Esophagus (tissue), 2 donors: ENCODE results near the gene GALNS. TPM values are rescaled to one million over a fixed set of nuclear protein-coding genes. Genes with fewer than 3 reads are reported as not detected.
"Not testable (repeated sequence)": the region's sequence is repeated elsewhere in the genome, so short reads cannot be mapped to it uniquely, and the experiment has no call there.

ENCODE experiments used
- H3K27ac ChIP-seq, 2 donors: one replicate each; pipeline ENCODE4 v1.5.1; 2013; ENCODE audit warnings: low read depth in 2 of 2, mild to moderate bottlenecking in 2 of 2, inconsistent platforms in 1 of 2, low read length in 1 of 2, moderate library complexity in 1 of 2
- H3K27me3 ChIP-seq, 2 donors: one replicate each; pipeline ENCODE4 v1.6.1; 2013; ENCODE audit warnings: low read length in 2 of 2, control low read depth in 1 of 2, mild to moderate bottlenecking in 1 of 2; ENCODE audit not compliant: insufficient read depth in 2 of 2, control insufficient read depth in 1 of 2
- H3K36me3 ChIP-seq, 2 donors: one replicate each; pipeline ENCODE4 v1.6.1; 2013; ENCODE audit warnings: low read length in 1 of 2; ENCODE audit not compliant: control insufficient read depth in 2 of 2, insufficient read depth in 2 of 2
- H3K4me1 ChIP-seq, 2 donors: one replicate each; pipeline ENCODE4 v1.6.1; 2013; ENCODE audit warnings: low read length in 1 of 2; ENCODE audit not compliant: control insufficient read depth in 2 of 2, insufficient read depth in 2 of 2
- H3K4me3 ChIP-seq, 2 donors: one replicate each; pipeline ENCODE4 v1.5.1; 2013; ENCODE audit warnings: low read length in 2 of 2, mild to moderate bottlenecking in 2 of 2, low read depth in 1 of 2, moderate library complexity in 1 of 2
- H3K9me3 ChIP-seq, 2 donors: one replicate each; pipeline ENCODE4 v1.6.1; 2013; ENCODE audit warnings: mild to moderate bottlenecking in 2 of 2, low read depth in 1 of 2, low read length in 1 of 2, moderate library complexity in 1 of 2; ENCODE audit not compliant: control insufficient read depth in 2 of 2, insufficient read depth in 1 of 2
- WGBS, 2 donors: extraction: QIAGEN DNeasy Blood & Tissue Kit; methylation state at CpG; one replicate each; pipeline ENCODE4 v1.1.7; 2013; 5-methylcytosine and 5-hydroxymethylcytosine counted together
- polyA plus RNA-seq, 2 donors: library from polyadenylated mRNA; stranded (reverse); fragments of 200-250 nt; gene quantifications; one replicate each; pipeline ENCODE4 v1.2.3, GENCODE V29; 2013
- donor health status: healthy with polysubstance abuse.
- donor health status: Bipolar disorder and iron deficiency.

The GALNS gene
- polyA plus RNA-seq, 2 donors = 10.7 to 20.4 TPM

DNA sequence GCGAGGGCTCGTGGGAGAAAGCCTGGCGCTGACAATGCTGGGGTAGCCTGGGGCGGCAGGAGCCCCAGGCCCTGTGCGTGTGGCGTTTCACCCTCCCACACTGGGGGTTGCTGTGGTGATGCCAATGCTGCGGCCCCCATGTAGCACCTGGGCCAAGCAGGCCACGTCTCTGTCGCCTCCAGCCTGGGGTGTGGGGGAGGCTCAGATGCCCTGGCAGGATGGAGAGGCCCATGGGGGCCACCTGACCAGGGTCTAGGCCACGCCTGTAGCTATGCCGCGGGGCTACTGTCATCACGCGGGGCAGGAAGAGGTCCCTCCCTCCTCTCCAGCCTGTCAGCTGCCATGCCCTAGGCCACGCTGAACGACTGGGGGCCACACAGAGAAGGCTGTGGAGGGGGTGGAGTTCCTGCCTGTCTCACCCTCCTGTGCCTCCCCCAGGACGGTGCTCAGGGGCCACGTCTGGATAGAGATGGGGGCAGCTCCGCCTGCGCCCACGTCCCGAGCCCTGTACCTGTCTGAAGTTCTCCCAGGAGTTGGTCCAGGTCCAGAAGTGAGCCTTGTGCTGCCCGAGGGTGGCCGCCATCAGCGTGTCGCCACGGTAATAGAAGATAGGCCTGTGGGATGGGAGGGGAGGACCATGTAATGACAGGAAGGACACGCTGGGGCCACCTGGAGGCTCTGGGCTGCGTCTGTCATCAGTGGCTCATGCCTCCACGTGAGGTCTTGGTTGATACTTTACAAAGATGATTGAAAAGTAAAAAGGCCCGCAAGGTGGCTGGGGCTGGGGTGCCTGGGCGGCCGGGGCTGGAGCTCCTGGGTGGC, 32.3 kb downstream of the GALNS start:
- Histone ChIP-seq H3K27ac (no peak overlapping the region), H3K36me3 (peaks cover 0 to 32% of the 10 kb centered on the region in 2 donors), H3K4me3 (no peak overlapping the region), H3K4me1 (peaks cover 3 to 19% of the 10 kb centered on the region in 2 donors), H3K27me3 (no peaks in the 10 kb centered on the region), H3K9me3 (no peaks in the 10 kb centered on the region)
- WGBS, 2 donors = 85 to 89% methylated on average over 33 of the region's 33 CpGs

DNA sequence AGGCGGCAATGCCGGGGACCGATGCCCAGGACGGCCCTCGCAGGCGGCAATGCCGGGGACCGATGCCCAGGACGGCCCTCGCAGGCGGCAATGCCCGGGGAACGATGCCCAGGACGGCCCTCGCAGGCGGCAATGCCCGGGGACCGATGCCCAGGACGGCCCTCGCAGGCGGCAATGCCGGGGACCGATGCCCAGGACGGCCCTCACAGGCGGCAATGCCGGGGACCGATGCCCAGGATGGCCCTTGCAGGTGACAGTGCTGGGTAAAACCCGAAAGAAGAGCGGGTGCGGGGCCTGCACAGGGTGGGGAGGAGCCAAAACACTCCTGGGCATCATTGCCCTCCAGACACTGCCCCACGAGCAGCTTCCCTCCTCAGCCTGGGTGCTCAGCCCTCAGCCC, 33.1 kb downstream of the GALNS start:
- not testable (repeated sequence) for H3K4me3 ChIP-seq, H3K27me3 ChIP-seq, H3K9me3 ChIP-seq, H3K27ac ChIP-seq
- H3K36me3 ChIP-seq = peaks cover 0 to 27% of the 10 kb centered on the region in 2 donors
- WGBS, 2 donors = 96 to 97% methylated on average over 19 to 30 of the region's 31 CpGs
- peaks cover 3 to 19% of the 10 kb centered on the region in 2 donors for H3K4me1 ChIP-seq

DNA sequence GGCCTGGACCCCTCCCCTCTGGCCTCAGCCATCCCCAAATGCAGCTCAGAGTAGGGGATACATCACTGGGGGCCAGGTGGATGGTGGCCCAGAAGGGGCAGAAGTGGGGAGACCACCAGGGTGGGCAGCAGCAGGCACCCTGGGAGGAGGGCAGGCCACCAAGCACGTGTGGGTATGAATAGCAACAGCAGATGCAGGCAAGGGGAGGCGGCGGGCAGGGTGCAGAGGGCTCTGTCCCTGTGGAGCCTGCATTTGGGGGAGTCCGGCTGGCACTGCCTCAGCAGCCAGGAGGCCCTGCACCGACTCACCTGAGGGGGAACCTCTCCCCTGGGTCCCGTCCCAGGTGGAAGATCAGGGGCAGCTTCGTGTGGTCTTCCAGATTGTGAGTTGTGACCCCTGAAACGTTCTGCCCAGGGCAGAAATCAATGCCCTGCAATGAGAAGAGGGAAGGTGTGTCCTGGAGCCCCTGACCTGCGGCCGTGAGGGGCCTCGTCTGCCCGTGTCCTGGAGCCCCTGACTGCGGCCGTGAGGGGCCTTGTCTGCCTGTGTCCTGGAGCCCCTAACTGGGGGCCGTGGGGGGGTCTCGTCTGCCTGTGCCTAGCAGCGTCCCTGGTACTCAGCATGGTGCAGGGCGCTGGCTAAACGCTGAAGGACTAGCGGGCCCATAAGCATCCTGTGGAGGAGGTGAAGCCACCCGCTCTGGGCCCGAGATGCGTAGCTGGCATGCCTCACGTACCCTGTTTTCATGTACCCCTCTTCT, 34.3 kb downstream of the GALNS start:
- Histone ChIP-seq H3K4me3 (no peak overlapping the region), H3K36me3 (peaks cover 0 to 23% of the 10 kb centered on the region in 2 donors), H3K9me3 (no peaks in the 10 kb centered on the region), H3K27me3 (no peaks in the 10 kb centered on the region), H3K27ac (no peak overlapping the region), H3K4me1 (peaks cover 3 to 19% of the 10 kb centered on the region in 2 donors)
- WGBS, 2 donors = 94 to 96% methylated on average over 24 of the region's 24 CpGs

DNA sequence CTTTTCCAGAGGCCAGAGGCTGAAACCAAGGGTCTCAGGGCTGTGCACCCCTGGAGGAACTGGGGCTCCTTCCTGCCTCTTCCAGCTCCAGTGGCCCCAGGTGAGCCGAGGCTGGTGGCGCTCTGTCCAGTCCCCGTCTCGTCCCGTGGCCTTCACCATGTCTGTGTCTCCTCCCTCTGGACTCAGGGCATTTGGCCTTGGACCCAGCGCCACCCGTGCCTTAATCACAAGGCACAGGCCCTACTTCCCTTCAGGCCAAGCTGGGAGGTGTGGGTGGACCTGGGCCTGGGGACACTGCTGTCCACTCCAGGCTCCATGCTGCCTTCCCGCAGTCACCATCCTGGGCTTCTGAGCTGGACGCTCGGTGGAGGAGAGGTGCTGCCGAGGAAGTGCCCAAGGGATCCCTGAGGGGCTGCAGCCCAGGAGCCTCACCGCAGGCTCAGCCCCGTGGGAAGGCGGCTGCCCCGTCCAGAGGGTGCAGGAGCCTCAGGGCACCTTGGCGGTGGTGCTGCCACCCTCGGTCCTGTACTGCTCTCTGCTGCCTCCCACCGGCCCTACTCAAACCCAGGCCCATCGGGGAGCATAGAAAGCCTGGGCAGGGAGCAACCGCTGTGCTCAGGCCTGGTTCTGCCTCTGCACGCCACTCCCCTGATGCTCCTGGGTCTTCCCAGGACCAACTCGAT, 35.4 kb downstream of the GALNS start:
- H3K4me1 ChIP-seq = peaks cover 0 to 15% of the 10 kb centered on the region in 2 donors
- no peaks in the 10 kb centered on the region for H3K9me3 ChIP-seq
- 88 to 93% methylated on average over 19 to 22 of the region's 22 CpGs for WGBS, 2 donors
- no peak overlapping the region for H3K27ac ChIP-seq
- no peak overlapping the region for H3K4me3 ChIP-seq
- H3K36me3 ChIP-seq = peaks cover 0 to 23% of the 10 kb centered on the region in 2 donors
- H3K27me3 ChIP-seq = no peaks in the 10 kb centered on the region

DNA sequence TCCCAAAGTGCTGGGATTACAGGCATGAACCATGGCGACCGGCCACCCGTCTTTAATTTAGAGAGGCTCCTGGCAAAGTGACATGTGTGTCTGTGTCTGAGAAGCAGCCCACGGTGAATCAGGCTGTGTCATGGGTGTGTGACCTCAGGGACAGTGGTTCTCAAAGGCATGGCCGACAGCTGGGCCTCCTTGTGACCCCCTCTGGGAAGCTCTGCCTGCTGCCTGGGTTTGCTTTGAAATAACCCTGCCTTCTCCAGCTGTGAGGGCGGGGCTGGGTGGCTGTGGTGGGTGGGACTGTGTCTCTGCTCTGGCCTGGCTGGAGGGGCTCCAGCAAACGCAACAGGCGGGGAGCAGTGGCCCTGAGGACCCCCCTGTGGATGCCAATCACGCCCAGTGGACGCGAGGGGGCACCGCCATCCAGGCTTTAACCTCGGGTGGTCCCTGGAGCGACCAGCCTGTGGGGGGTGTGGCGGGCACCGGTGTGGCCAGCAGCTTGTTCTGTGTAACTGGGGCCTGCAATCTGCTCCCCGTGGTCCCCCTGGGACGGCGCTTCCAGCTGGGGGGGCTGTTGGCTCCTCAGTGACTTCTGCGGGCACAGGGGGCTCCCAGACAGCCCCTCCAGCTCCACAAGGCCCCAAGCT, 36.2 kb downstream of the GALNS start:
- Histone ChIP-seq H3K4me3 (no peak overlapping the region), H3K4me1 (peaks cover 0 to 10% of the 10 kb centered on the region in 2 donors), H3K36me3 (peaks cover 0 to 23% of the 10 kb centered on the region in 2 donors), H3K27ac (no peak overlapping the region), H3K9me3 (no peaks in the 10 kb centered on the region), H3K27me3 (no peaks in the 10 kb centered on the region)
- 88 to 89% methylated on average over 18 to 20 of the region's 20 CpGs for WGBS, 2 donors

DNA sequence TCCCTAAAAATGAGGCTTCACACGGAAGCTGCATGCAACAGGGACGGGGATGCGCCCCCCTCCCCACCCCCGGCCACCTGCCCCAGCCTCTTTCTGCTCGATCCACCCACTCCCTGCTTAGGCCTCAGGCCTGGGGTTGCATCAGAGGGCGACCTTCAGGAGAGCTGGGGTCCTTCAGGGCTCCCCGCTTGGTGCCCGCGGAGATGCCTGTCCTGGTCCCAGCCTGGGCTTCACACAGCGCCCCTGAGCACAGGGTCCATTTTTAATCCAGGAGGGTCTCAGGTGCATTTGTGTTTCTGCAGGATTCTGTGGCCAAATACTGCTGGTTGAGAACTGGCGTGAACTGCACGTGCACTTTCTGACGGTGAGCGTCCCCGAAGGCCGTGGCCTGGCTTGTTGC, 37.6 kb downstream of the GALNS start:
- 90% methylated on average over 15 to 16 of the region's 16 CpGs for WGBS, 2 donors
- peaks cover 0 to 18% of the 10 kb centered on the region in 2 donors for H3K36me3 ChIP-seq

DNA sequence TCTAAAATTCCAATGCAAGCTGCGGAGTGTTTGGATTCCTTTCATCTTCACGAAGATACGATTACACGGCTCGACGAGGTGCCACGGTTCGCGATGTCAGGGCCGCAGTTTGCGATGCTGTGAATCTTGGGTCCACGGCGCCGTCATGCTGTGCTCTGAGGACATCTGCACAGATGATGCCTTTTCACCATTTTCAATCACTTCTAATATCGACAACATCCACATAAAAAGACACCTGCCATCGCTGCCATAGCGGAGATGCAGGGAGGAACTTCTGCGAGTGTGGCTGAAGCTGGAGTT, 38.2 kb downstream of the GALNS start:
- no peak overlapping the region for H3K4me3 ChIP-seq
- no peaks in the 10 kb centered on the region for H3K9me3 ChIP-seq
- no peaks in the 10 kb centered on the region for H3K27me3 ChIP-seq
- peaks cover 0 to 18% of the 10 kb centered on the region in 2 donors for H3K36me3 ChIP-seq
- peaks cover 0 to 8% of the 10 kb centered on the region in 2 donors for H3K4me1 ChIP-seq
- 78 to 85% methylated on average over 18 of the region's 18 CpGs for WGBS, 2 donors
- H3K27ac ChIP-seq = no peak overlapping the region

More for the DNA sequence above, 37.6 kb downstream of the GALNS start:
- Histone ChIP-seq H3K4me3 (no peak overlapping the region), H3K27ac (no peak overlapping the region), H3K4me1 (peaks cover 0 to 8% of the 10 kb centered on the region in 2 donors), H3K27me3 (no peaks in the 10 kb centered on the region), H3K9me3 (no peaks in the 10 kb centered on the region)

DNA sequence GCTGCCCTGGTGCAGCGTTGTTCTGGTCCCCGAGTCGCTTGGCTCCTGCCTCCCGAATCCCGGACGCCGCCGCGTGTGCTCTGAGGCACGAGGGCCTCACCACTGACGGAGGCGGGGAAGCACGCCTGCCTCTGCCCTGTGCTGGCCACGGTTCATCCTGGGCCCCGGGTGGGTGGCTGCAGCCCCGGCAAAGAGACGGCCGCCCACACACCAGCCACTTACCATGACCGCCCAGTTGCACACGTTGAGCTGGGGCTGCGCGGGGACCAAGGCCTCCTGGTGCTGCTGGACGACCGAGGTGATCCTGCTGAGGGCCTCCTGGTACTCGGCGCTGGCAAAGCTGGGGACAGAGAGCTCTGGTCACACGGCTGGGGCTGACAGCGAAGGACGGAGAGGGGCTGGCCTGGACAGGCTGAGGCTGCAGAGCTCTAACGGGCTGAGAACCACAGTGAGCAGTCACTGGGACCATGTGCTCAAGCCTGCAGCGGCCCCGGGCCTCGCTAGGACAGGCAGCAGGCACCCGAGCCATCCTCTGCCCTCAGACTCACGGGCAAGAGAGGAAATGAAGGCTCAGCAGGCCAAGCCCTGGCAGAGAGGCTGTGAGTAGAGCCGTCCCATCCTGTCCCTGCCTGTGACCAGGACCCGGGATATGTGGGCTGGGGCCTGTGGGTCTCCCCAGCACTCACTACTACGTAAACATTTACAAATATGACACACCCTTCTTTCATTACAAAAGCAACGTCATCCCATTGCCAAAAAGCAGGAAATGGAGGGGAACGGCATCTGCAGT, 38.8 kb downstream of the GALNS start:
- no peak overlapping the region for H3K27ac ChIP-seq
- 79 to 86% methylated on average over 39 to 40 of the region's 40 CpGs for WGBS, 2 donors
- H3K36me3 ChIP-seq = peaks cover 0 to 17% of the 10 kb centered on the region in 2 donors
- no peak overlapping the region for H3K4me3 ChIP-seq
- no peaks in the 10 kb centered on the region for H3K9me3 ChIP-seq
- H3K27me3 ChIP-seq = no peaks in the 10 kb centered on the region
- H3K4me1 ChIP-seq = peaks cover 1 to 8% of the 10 kb centered on the region in 2 donors
